SK-N-SH treated with all-trans-retinoic acid at 6 μM for 48 hours (cell line): Measurements from ENCODE around the gene TSNAX.

Experiments used
- RARB ChIP-seq: fragments of 250-450 bp; sonication (Bioruptor Pico); IDR thresholded peaks from 2 replicates; pipeline ENCODE4 v1.8.0; 2021; ENCODE audit warnings: mild to moderate bottlenecking, moderate library complexity
- SNAI2 ChIP-seq: fragments of 250-450 bp; sonication (Bioruptor Pico); IDR thresholded peaks from 2 replicates; pipeline ENCODE4 v1.5.0; 2020; ENCODE audit warnings: mild to moderate bottlenecking, moderate library complexity
- ZFP3 ChIP-seq: fragments of 250-450 bp; sonication (Bioruptor Pico); IDR thresholded peaks from 2 replicates; pipeline ENCODE4 v1.5.0; 2020; ENCODE audit warnings: mild to moderate bottlenecking, moderate library complexity

GRCh38 chr1:231533240-231533639, 4.8 kb downstream of the TSNAX start:
- TF ChIP-seq RARB (no peak), ZFP3 (CRISPR knock-in tag) (no peak), SNAI2 (CRISPR knock-in tag) (no peak)
